ENCODE data around the gene SRPK1.

Gene SRPK1

GRCh38 chr6:35809809-35810208, 111.1 kb downstream of the SRPK1 start:
- Histone ChIP-seq H3K27me3 (ENCODE audit: control insufficient read depth in 5 of 5, insufficient read depth in 4 of 5, low read length in 5 of 5) (peaks cover 0 to 15% (median 6%) of the 10 kb centered on the region in 5 donors), H3K9ac (ENCODE audit: low read length in 5 of 5) (no peak overlapping the region), H3K4me1 (ENCODE audit: control insufficient read depth in 5 of 5, insufficient read depth in 5 of 5, low read length in 5 of 5) (peaks cover 0 to 8% (median 6%) of the 10 kb centered on the region in 5 donors), H3K27ac (ENCODE audit: low read depth, low read length) (no peak overlapping the region), H3K36me3 (ENCODE audit: control insufficient read depth in 5 of 5, insufficient read depth in 5 of 5, low read length in 5 of 5) (no peaks in the 10 kb centered on the region), H3K9me3 (ENCODE audit: control insufficient read depth in 5 of 5, low read length in 5 of 5) (peaks cover 0 to 2% (median 0%) of the 10 kb centered on the region in 5 donors), H3K4me3 (ENCODE audit: low read depth in 1 of 5, low read length in 5 of 5) (no peak overlapping the region)

GRCh38 chr6:35808688-35809087, 112.2 kb downstream of the SRPK1 start:
- H3K27ac ChIP-seq (ENCODE audit: low read depth, low read length): no peak overlapping the region
- H3K27me3 ChIP-seq (ENCODE audit: control insufficient read depth in 5 of 5, insufficient read depth in 4 of 5, low read length in 5 of 5): peaks cover 0 to 12% (median 6%) of the 10 kb centered on the region in 5 donors

GRCh38 chr6:35804996-35805736, 115.7 kb downstream of the SRPK1 start, which contains the start of gene LHFPL5:
Gene LHFPL5 (plus strand): TSS chr6:35805352. CDS start chr6:35805671, 319 bp downstream.
- H3K4me1 ChIP-seq (ENCODE audit: control insufficient read depth in 5 of 5, insufficient read depth in 5 of 5, low read length in 5 of 5): peaks cover 0 to 8% (median 6%) of the 10 kb centered on the region in 5 donors
- peaks cover 0 to 2% (median 0%) of the 10 kb centered on the region in 5 donors for H3K9me3 ChIP-seq (ENCODE audit: control insufficient read depth in 5 of 5, low read length in 5 of 5)
- H3K9ac ChIP-seq (ENCODE audit: low read length in 5 of 5): no peak within 1 kb of the TSS
- peak within 1 kb of the TSS in 3 of 5 donors; percentile 28 to 53 (median 51) for H3K4me3 ChIP-seq (ENCODE audit: low read depth in 1 of 5, low read length in 5 of 5)
- H3K27ac ChIP-seq (ENCODE audit: low read depth, low read length): no peak within 1 kb of the TSS
- H3K36me3 ChIP-seq (ENCODE audit: control insufficient read depth in 5 of 5, insufficient read depth in 5 of 5, low read length in 5 of 5): no peaks in the 10 kb centered on the region
- H3K27me3 ChIP-seq (ENCODE audit: control insufficient read depth in 5 of 5, insufficient read depth in 4 of 5, low read length in 5 of 5): peaks cover 0 to 12% (median 6%) of the 10 kb centered on the region in 5 donors

More at GRCh38 chr6:35808688-35809087, 112.2 kb downstream of the SRPK1 start:
- H3K4me1 ChIP-seq (ENCODE audit: control insufficient read depth in 5 of 5, insufficient read depth in 5 of 5, low read length in 5 of 5): peaks cover 0 to 8% (median 6%) of the 10 kb centered on the region in 5 donors
- no peaks in the 10 kb centered on the region for H3K36me3 ChIP-seq (ENCODE audit: control insufficient read depth in 5 of 5, insufficient read depth in 5 of 5, low read length in 5 of 5)
- H3K9ac ChIP-seq (ENCODE audit: low read length in 5 of 5): no peak overlapping the region
- H3K9me3 ChIP-seq (ENCODE audit: control insufficient read depth in 5 of 5, low read length in 5 of 5): peaks cover 0 to 2% (median 0%) of the 10 kb centered on the region in 5 donors
- H3K4me3 ChIP-seq (ENCODE audit: low read depth in 1 of 5, low read length in 5 of 5): no peak overlapping the region

GRCh38 chr6:35801148-35801547, 119.8 kb downstream of the SRPK1 start:
- Histone ChIP-seq H3K4me3 (ENCODE audit: low read depth in 1 of 5, low read length in 5 of 5) (no peak overlapping the region), H3K27ac (ENCODE audit: low read depth, low read length) (no peak overlapping the region), H3K27me3 (ENCODE audit: control insufficient read depth in 5 of 5, insufficient read depth in 4 of 5, low read length in 5 of 5) (peaks cover 0 to 18% (median 8%) of the 10 kb centered on the region in 5 donors), H3K4me1 (ENCODE audit: control insufficient read depth in 5 of 5, insufficient read depth in 5 of 5, low read length in 5 of 5) (peaks cover 0 to 8% (median 6%) of the 10 kb centered on the region in 5 donors), H3K9me3 (ENCODE audit: control insufficient read depth in 5 of 5, low read length in 5 of 5) (peaks cover 0 to 2% (median 0%) of the 10 kb centered on the region in 5 donors), H3K36me3 (ENCODE audit: control insufficient read depth in 5 of 5, insufficient read depth in 5 of 5, low read length in 5 of 5) (no peaks in the 10 kb centered on the region), H3K9ac (ENCODE audit: low read length in 5 of 5) (no peak overlapping the region)

GRCh38 chr6:35798706-35799105, 122.2 kb downstream of the SRPK1 start:
- H3K9ac ChIP-seq (ENCODE audit: low read length in 5 of 5): no peak overlapping the region
- H3K27me3 ChIP-seq (ENCODE audit: control insufficient read depth in 5 of 5, insufficient read depth in 4 of 5, low read length in 5 of 5): peaks cover 0 to 13% (median 3%) of the 10 kb centered on the region in 5 donors
- H3K4me3 ChIP-seq (ENCODE audit: low read depth in 1 of 5, low read length in 5 of 5): no peak overlapping the region
- no peaks in the 10 kb centered on the region for H3K36me3 ChIP-seq (ENCODE audit: control insufficient read depth in 5 of 5, insufficient read depth in 5 of 5, low read length in 5 of 5)
- H3K9me3 ChIP-seq (ENCODE audit: control insufficient read depth in 5 of 5, low read length in 5 of 5): no peaks in the 10 kb centered on the region
- H3K27ac ChIP-seq (ENCODE audit: low read depth, low read length): no peak overlapping the region
- no peaks in the 10 kb centered on the region for H3K4me1 ChIP-seq (ENCODE audit: control insufficient read depth in 5 of 5, insufficient read depth in 5 of 5, low read length in 5 of 5)

GRCh38 chr6:35797837-35798526, 122.9 kb downstream of the SRPK1 start:
- H3K9me3 ChIP-seq (ENCODE audit: control insufficient read depth in 5 of 5, low read length in 5 of 5): no peaks in the 10 kb centered on the region
- H3K4me1 ChIP-seq (ENCODE audit: control insufficient read depth in 5 of 5, insufficient read depth in 5 of 5, low read length in 5 of 5): no peaks in the 10 kb centered on the region
- no peak overlapping the region for H3K4me3 ChIP-seq (ENCODE audit: low read depth in 1 of 5, low read length in 5 of 5)
- H3K9ac ChIP-seq (ENCODE audit: low read length in 5 of 5): no peak overlapping the region
- H3K27ac ChIP-seq (ENCODE audit: low read depth, low read length): no peak overlapping the region
- H3K27me3 ChIP-seq (ENCODE audit: control insufficient read depth in 5 of 5, insufficient read depth in 4 of 5, low read length in 5 of 5): peaks cover 0 to 13% (median 3%) of the 10 kb centered on the region in 5 donors
- H3K36me3 ChIP-seq (ENCODE audit: control insufficient read depth in 5 of 5, insufficient read depth in 5 of 5, low read length in 5 of 5): no peaks in the 10 kb centered on the region

- Histone ChIP-seq H3K27ac (ENCODE audit: low read depth, low read length) (no peak overlapping the region), H3K9ac (ENCODE audit: low read length in 5 of 5) (no peak overlapping the region)
Observed at GRCh38 chr6:35796236-35796635, 124.7 kb downstream of the SRPK1 start.

GRCh38 chr6:35795453-35796071, 125.3 kb downstream of the SRPK1 start:
- no peaks in the 10 kb centered on the region for H3K9me3 ChIP-seq (ENCODE audit: control insufficient read depth in 5 of 5, low read length in 5 of 5)
- no peak overlapping the region for H3K27ac ChIP-seq (ENCODE audit: low read depth, low read length)
- H3K27me3 ChIP-seq (ENCODE audit: control insufficient read depth in 5 of 5, insufficient read depth in 4 of 5, low read length in 5 of 5): peaks cover 0 to 13% (median 4%) of the 10 kb centered on the region in 5 donors
- H3K4me3 ChIP-seq (ENCODE audit: low read depth in 1 of 5, low read length in 5 of 5): no peak overlapping the region
- H3K9ac ChIP-seq (ENCODE audit: low read length in 5 of 5): no peak overlapping the region
- H3K36me3 ChIP-seq (ENCODE audit: control insufficient read depth in 5 of 5, insufficient read depth in 5 of 5, low read length in 5 of 5): no peaks in the 10 kb centered on the region
- no peaks in the 10 kb centered on the region for H3K4me1 ChIP-seq (ENCODE audit: control insufficient read depth in 5 of 5, insufficient read depth in 5 of 5, low read length in 5 of 5)

More at GRCh38 chr6:35796236-35796635, 124.7 kb downstream of the SRPK1 start:
- Histone ChIP-seq H3K27me3 (ENCODE audit: control insufficient read depth in 5 of 5, insufficient read depth in 4 of 5, low read length in 5 of 5) (peaks cover 0 to 13% (median 4%) of the 10 kb centered on the region in 5 donors), H3K4me3 (ENCODE audit: low read depth in 1 of 5, low read length in 5 of 5) (no peak overlapping the region), H3K36me3 (ENCODE audit: control insufficient read depth in 5 of 5, insufficient read depth in 5 of 5, low read length in 5 of 5) (no peaks in the 10 kb centered on the region), H3K4me1 (ENCODE audit: control insufficient read depth in 5 of 5, insufficient read depth in 5 of 5, low read length in 5 of 5) (no peaks in the 10 kb centered on the region), H3K9me3 (ENCODE audit: control insufficient read depth in 5 of 5, low read length in 5 of 5) (no peaks in the 10 kb centered on the region)

- Histone ChIP-seq H3K27me3 (ENCODE audit: control insufficient read depth in 5 of 5, insufficient read depth in 4 of 5, low read length in 5 of 5) (peaks cover 0 to 13% (median 4%) of the 10 kb centered on the region in 5 donors), H3K9me3 (ENCODE audit: control insufficient read depth in 5 of 5, low read length in 5 of 5) (no peaks in the 10 kb centered on the region), H3K4me3 (ENCODE audit: low read depth in 1 of 5, low read length in 5 of 5) (no peak overlapping the region), H3K4me1 (ENCODE audit: control insufficient read depth in 5 of 5, insufficient read depth in 5 of 5, low read length in 5 of 5) (no peaks in the 10 kb centered on the region), H3K27ac (ENCODE audit: low read depth, low read length) (no peak overlapping the region), H3K36me3 (ENCODE audit: control insufficient read depth in 5 of 5, insufficient read depth in 5 of 5, low read length in 5 of 5) (no peaks in the 10 kb centered on the region), H3K9ac (ENCODE audit: low read length in 5 of 5) (no peak overlapping the region)
Observed at GRCh38 chr6:35794536-35795452, 126.1 kb downstream of the SRPK1 start.

Data from subcutaneous abdominal adipose tissue (tissue), 5 donors.